IMR-90 (cell line): ENCODE data around the gene RNF34. TPM values are rescaled to one million over a fixed set of nuclear protein-coding genes. Genes with fewer than 3 reads are reported as not detected.

Source experiments
- ATAC-seq: fragments of 200-7000 bp; cut with Tn5 transposase; 2 replicates; pipeline ENCODE4 v1.9.1; 2020; ENCODE audit warnings: low read depth, mild to moderate bottlenecking, moderate library complexity
- BruUV-seq: library from RNA; stranded (reverse); fragments of 400-500 nt; replicated peaks from 2 replicates; lab custom pipeline; 2021; lab: Mats Ljungman, UMichigan
- CTCF ChIA-PET: fragments of 300-600 bp; formaldehyde crosslinking; extraction: SDS; loops from one replicate; lab custom pipeline; 2021; ENCODE audit warnings: antibody characterized with exemption; lab: Yijun Ruan, JAX
- POLR2A ChIA-PET: fragments of 300-600 bp; sonication (Branson Sonifier 250); formaldehyde crosslinking; loops from one replicate; lab custom pipeline; 2022; ENCODE audit warnings: antibody characterized with exemption; ENCODE audit not compliant: unreplicated experiment; lab: Charles Lee
- DNase-seq: peaks from one replicate; pipeline ENCODE4 v3.0.0; 2013
- H2AFZ ChIP-seq: replicated peaks from 2 replicates; pipeline ENCODE3; 2013; ENCODE audit warnings: low read length, mild to moderate bottlenecking; ENCODE audit not compliant: poor library complexity
- H2AK5ac ChIP-seq: 2 replicates; pipeline ENCODE4 v1.6.1; 2013; ENCODE audit warnings: low read depth, low read length, inconsistent platforms
- H2AK9ac ChIP-seq: replicated peaks from 2 replicates; pipeline ENCODE3; 2013; ENCODE audit warnings: mild to moderate bottlenecking, low read depth, low read length, moderate library complexity; ENCODE audit not compliant: poor library complexity
- H2BK120ac ChIP-seq: 2 replicates; pipeline ENCODE4 v1.6.1; 2013; ENCODE audit warnings: low read depth, low read length, inconsistent platforms
- H2BK15ac ChIP-seq: 3 replicates; pipeline ENCODE4 v1.6.1; 2013; ENCODE audit warnings: low read depth, low read length, inconsistent platforms
- H2BK20ac ChIP-seq: 2 replicates; pipeline ENCODE4 v1.6.1; 2013; ENCODE audit warnings: low read depth, mild to moderate bottlenecking, inconsistent platforms, low read length, moderate library complexity
- H2BK5ac ChIP-seq: 2 replicates; pipeline ENCODE4 v1.6.1; 2013; ENCODE audit warnings: mild to moderate bottlenecking, low read depth, low read length, inconsistent platforms; ENCODE audit not compliant: poor library complexity, severe bottlenecking
- H3K14ac ChIP-seq: replicated peaks from 2 replicates; pipeline ENCODE4 v1.6.1; 2013; ENCODE audit warnings: low read depth, low read length, inconsistent platforms
- H3K18ac ChIP-seq: 2 replicates; pipeline ENCODE4 v1.6.1; 2013; ENCODE audit warnings: low read depth, low read length, control low read depth
- H3K23ac ChIP-seq: 2 replicates; pipeline ENCODE4 v1.6.1; 2013; ENCODE audit warnings: low read depth, low read length, inconsistent platforms
- H3K27ac ChIP-seq: 2 replicates; pipeline ENCODE4 v1.5.1; 2013; ENCODE audit warnings: mild to moderate bottlenecking, control low read depth, low read length; ENCODE audit not compliant: insufficient read depth
- H3K27me3 ChIP-seq: 2 replicates; pipeline ENCODE4 v1.6.1; 2013; ENCODE audit warnings: low read length; ENCODE audit not compliant: control insufficient read depth, insufficient read depth
- H3K36me3 ChIP-seq: 2 replicates; pipeline ENCODE4 v1.6.1; 2013; ENCODE audit warnings: low read length, mixed read lengths; ENCODE audit not compliant: control insufficient read depth, insufficient read depth
- H3K4ac ChIP-seq: 2 replicates; pipeline ENCODE4 v1.6.1; 2013; ENCODE audit warnings: low read depth, low read length, inconsistent platforms
- H3K4me1 ChIP-seq: 2 replicates; pipeline ENCODE4 v1.6.1; 2013; ENCODE audit warnings: low read length, mixed read lengths; ENCODE audit not compliant: control insufficient read depth, insufficient read depth
- H3K4me2 ChIP-seq: 2 replicates; pipeline ENCODE4 v1.6.1; 2013; ENCODE audit warnings: low read depth, mild to moderate bottlenecking, control low read depth, low read length, moderate library complexity
- H3K4me3 ChIP-seq: 2 replicates; pipeline ENCODE4 v1.5.1; 2013; ENCODE audit warnings: low read depth, mild to moderate bottlenecking, control low read depth, low read length, moderate library complexity; ENCODE audit not compliant: insufficient read depth
- H3K56ac ChIP-seq: 2 replicates; pipeline ENCODE4 v1.6.1; 2013; ENCODE audit warnings: low read length, inconsistent platforms; ENCODE audit not compliant: insufficient read depth; ENCODE audit errors: extremely low read depth
- H3K79me1 ChIP-seq, 2 experiments: 2 replicates each; pipeline ENCODE4 v1.6.1; 2013; ENCODE audit warnings: low read length in 2 of 2, inconsistent platforms in 1 of 2, low read depth in 1 of 2
- H3K9ac ChIP-seq: 2 replicates; pipeline ENCODE4 v1.6.1; 2013; ENCODE audit warnings: low read depth, low read length, control low read depth
- H3K9me1 ChIP-seq: 2 replicates; pipeline ENCODE4 v1.6.1; 2013; ENCODE audit warnings: low read length, inconsistent platforms; ENCODE audit not compliant: insufficient read depth
- H3K9me3 ChIP-seq: 2 replicates; pipeline ENCODE4 v1.6.1; 2013; ENCODE audit warnings: low read length; ENCODE audit not compliant: control insufficient read depth, insufficient read depth
- H4K20me1 ChIP-seq: 2 replicates; pipeline ENCODE4 v1.6.1; 2013; ENCODE audit warnings: low read length, inconsistent platforms; ENCODE audit not compliant: insufficient read depth
- H4K5ac ChIP-seq: 2 replicates; pipeline ENCODE4 v1.6.1; 2013; ENCODE audit warnings: mild to moderate bottlenecking, low read depth, low read length, control low read depth
- H4K8ac ChIP-seq, 2 experiments: 2 replicates each; pipeline ENCODE4 v1.6.1; 2013; ENCODE audit warnings: low read depth in 2 of 2, low read length in 2 of 2, control low read depth in 1 of 2, inconsistent platforms in 1 of 2
- H4K91ac ChIP-seq: 2 replicates; pipeline ENCODE4 v1.6.1; 2013; ENCODE audit warnings: low read depth, low read length, inconsistent platforms; ENCODE audit not compliant: insufficient read depth
- CHD1 ChIP-seq: IDR thresholded peaks from 2 replicates; pipeline ENCODE4 v1.6.1; 2012; ENCODE audit warnings: low read depth, low read length, improper control_type of control experiment
- FOS ChIP-seq: fragments of 150-350 bp; IDR thresholded peaks from 2 replicates; pipeline ENCODE4 v1.6.1; 2016; ENCODE audit warnings: low read depth, low read length
- MXI1 ChIP-seq: IDR thresholded peaks from 2 replicates; pipeline ENCODE4 v1.6.1; 2012; ENCODE audit warnings: low read depth, mild to moderate bottlenecking, low read length, moderate library complexity, borderline replicate concordance
- POLR2A ChIP-seq: IDR thresholded peaks from 2 replicates; pipeline ENCODE4 v1.6.1; 2012; ENCODE audit warnings: mild to moderate bottlenecking, low read depth, low read length
- RCOR1 ChIP-seq: IDR thresholded peaks from 2 replicates; pipeline ENCODE4 v1.6.1; 2012; ENCODE audit warnings: mild to moderate bottlenecking, low read length, improper control_type of control experiment; ENCODE audit not compliant: insufficient replicate concordance
- SMC3 ChIP-seq: fragments of 150-350 bp; IDR thresholded peaks from 2 replicates; pipeline ENCODE4 v1.6.1; 2016; ENCODE audit warnings: low read depth, mild to moderate bottlenecking, antibody characterized with exemption, low read length, moderate library complexity
- WGBS, 2 experiments: methylation state at CpG; one replicate each; pipeline versions ENCODE4 v1.1.5 to v1.1.7; 2013; ENCODE audit warnings: missing lambda C conversion rate in 2 of 2; ENCODE audit not compliant: insufficient read length in 1 of 2; ENCODE audit errors: extremely low coverage in 2 of 2; 5-methylcytosine and 5-hydroxymethylcytosine counted together
- dilution Hi-C: fragments of 300-500 bp; cut with HindIII; formaldehyde crosslinking; loops from one replicate; pipeline ENCODE4 v1.14.3; 2018; ENCODE audit warnings: low sequenced_read_pairs; ENCODE audit not compliant: unreplicated experiment
- in situ Hi-C: fragments of 300-500 bp; cut with MboI; formaldehyde crosslinking; loops from 3 replicates; pipeline ENCODE4 v1.14.3; 2019; ENCODE audit warnings: low sequenced_read_pairs, inconsistent platforms, mixed read lengths
- intact Hi-C: fragments of 100-400 bp; cut with micrococcal nuclease; formaldehyde crosslinking; loops from 2 replicates; pipeline ENCODE4 v1.10.0; 2022
- polyA plus RNA-seq, 3 experiments: library from polyadenylated mRNA; depleted of rRNA; stranded (reverse); fragments of >200 nt; gene quantifications; 2 replicates each; pipeline ENCODE4 v1.2.3, GENCODE V29; 2012; ENCODE audit warnings: low replicate concordance in 1 of 3
- total RNA-seq: library from RNA; depleted of rRNA; stranded (reverse); fragments of >200 nt; gene quantifications from 2 replicates; pipeline ENCODE4 v1.2.3, GENCODE V29; 2012

RNF34 gene
- total and polyA plus RNA-seq, 2 of the 4 experiments (the other 2 are of a cell fraction), result 33.2 to 69.5 TPM

- peak overlapping the region; percentile 59 for H3K27ac ChIP-seq
- in situ Hi-C loops (no loop called here), intact Hi-C loops (loop anchor here (1.0 to 5.0 kb wide), 2 partner anchors 48 to 68 kb away; partner anchors contain the start of gene ANAPC5), dilution Hi-C loops (no loop called here)
- ATAC-seq (peak; percentile 48), DNase-seq (peak; percentile 47)
- H4K8ac ChIP-seq, result peak overlapping the region; percentile 75 to 79; a peak in 3 of 4 replicates
- peak overlapping the region; percentile 96 for H3K23ac ChIP-seq
- peaks cover 2% of the 10 kb centered on the region for H3K36me3 ChIP-seq
- H3K14ac ChIP-seq, result peak overlapping the region; percentile 91
- no peaks in the 10 kb centered on the region for H3K27me3 ChIP-seq
- no peak overlapping the region for H2BK120ac ChIP-seq
- TF ChIP-seq RCOR1 (no peak), POLR2A (no peak), SMC3 (no peak), CHD1 (no peak; the same call in 1 of the 2 replicates), MXI1 (no peak), FOS (peak; percentile 30)
- H3K4me3 ChIP-seq, result peak overlapping the region; percentile 65
- H3K79me1 ChIP-seq, result peaks cover 16 to 45% of the 10 kb centered on the region in 2 experiments; a peak in 2 of 4 replicates
- POLR2A ChIA-PET, result interaction anchor here (0.9 to 1.1 kb wide), 2 partner anchors 48 to 49 kb away, joined by 4 to 6 read pairs; partner anchors contain the start of gene ANAPC5
- H4K20me1 ChIP-seq, result no peaks in the 10 kb centered on the region; the same call in 1 of the 2 replicates
- H2BK20ac ChIP-seq, result no peak overlapping the region
- CTCF ChIA-PET, result interaction anchor here (0.7 to 2.1 kb wide), 3 partner anchors 24 to 610 kb away, joined by 3 to 7 read pairs (median 4); partner anchors contain the start of gene ANAPC5
- peak overlapping the region; percentile 72 for H4K91ac ChIP-seq
- H2AK5ac ChIP-seq, result peak overlapping the region; percentile 92
- H3K4me1 ChIP-seq, result no peaks in the 10 kb centered on the region; the same call in 1 of the 2 replicates
- peak overlapping the region; percentile 86 for H3K9ac ChIP-seq
- H2AK9ac ChIP-seq, result peak overlapping the region; percentile 99
- H3K56ac ChIP-seq, result peak overlapping the region; percentile 75
- no peak overlapping the region for H3K18ac ChIP-seq
- no peaks in the 10 kb centered on the region for H3K9me3 ChIP-seq
- no TSS peak for BruUV-seq
- WGBS, 2 experiments, result 1% methylated on average over 12 of the region's 48 CpGs; no CpG with 5 or more reads in 1 of the 2 experiments
- peak overlapping the region; percentile 85 for H3K4me2 ChIP-seq
- no peaks in the 10 kb centered on the region for H3K9me1 ChIP-seq
- peak overlapping the region; percentile 90 for H3K4ac ChIP-seq
- peak overlapping the region; percentile 44 for H2BK5ac ChIP-seq
- H2AFZ ChIP-seq, result peak overlapping the region; percentile 94
- no peak overlapping the region for H2BK15ac ChIP-seq
- no peak overlapping the region for H4K5ac ChIP-seq
Measured at GRCh38 chr12:121400332-121401139, 618 bp downstream of the RNF34 start.
